Measurements from ENCODE around the gene FOXP4.

The FOXP4 gene

GRCh38 chr6:41599852-41600445 lies 53.8 kb downstream of the FOXP4 start:
- Histone ChIP-seq H3K4me3 (ENCODE audit: severe bottlenecking) (no peak overlapping the region), H3K27ac (ENCODE audit: poor library complexity, severe bottlenecking) (no peak overlapping the region), H3K27me3 (ENCODE audit: insufficient read depth, poor library complexity, severe bottlenecking) (no peaks in the 10 kb centered on the region), H3K4me1 (ENCODE audit: insufficient read depth, poor library complexity, severe bottlenecking) (no peaks in the 10 kb centered on the region), H3K36me3 (ENCODE audit: low read depth) (no peaks in the 10 kb centered on the region), H3K9me3 (ENCODE audit: severe bottlenecking) (no peaks in the 10 kb centered on the region)
- TF ChIP-seq CTCF (IDR thresholded peaks at IDR 0.05; ENCODE audit: poor library complexity, severe bottlenecking) = no peak
- DNase-seq (ENCODE audit: low spot score) = no peak
- ATAC-seq (ENCODE audit: low read depth) = no peak

- Histone ChIP-seq H3K36me3 (ENCODE audit: low read depth) (no peaks in the 10 kb centered on the region), H3K4me1 (ENCODE audit: insufficient read depth, poor library complexity, severe bottlenecking) (no peaks in the 10 kb centered on the region), H3K27ac (ENCODE audit: poor library complexity, severe bottlenecking) (no peak overlapping the region), H3K4me3 (ENCODE audit: severe bottlenecking) (no peak overlapping the region), H3K9me3 (ENCODE audit: severe bottlenecking) (no peaks in the 10 kb centered on the region), H3K27me3 (ENCODE audit: insufficient read depth, poor library complexity, severe bottlenecking) (no peaks in the 10 kb centered on the region)
- no peak for ATAC-seq (ENCODE audit: low read depth)
- no peak for DNase-seq (ENCODE audit: low spot score)
- TF ChIP-seq CTCF (IDR thresholded peaks at IDR 0.05; ENCODE audit: poor library complexity, severe bottlenecking) = no peak
Observed at GRCh38 chr6:41600499-41601247, 54.5 kb downstream of the FOXP4 start.

DNA sequence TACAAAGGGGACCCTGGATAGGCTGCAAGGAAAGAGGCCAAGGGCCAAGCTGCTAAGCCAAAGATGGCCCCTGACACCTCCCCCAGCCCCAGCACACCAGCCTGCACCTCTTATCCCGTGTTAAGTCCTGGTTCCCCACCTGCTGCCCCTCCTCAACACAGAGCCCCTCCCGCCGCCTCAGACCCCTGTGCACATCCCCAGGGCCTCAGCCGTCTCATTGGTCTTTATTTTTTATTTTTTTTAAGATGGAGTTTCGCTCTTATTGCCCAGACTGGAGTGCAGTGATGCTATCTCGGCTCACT lies 55.0 kb downstream of the FOXP4 start:
- H3K9me3 ChIP-seq (ENCODE audit: severe bottlenecking) = no peaks in the 10 kb centered on the region
- DNase-seq (ENCODE audit: low spot score) = no peak
- H3K4me3 ChIP-seq (ENCODE audit: severe bottlenecking) = no peak overlapping the region
- H3K27ac ChIP-seq (ENCODE audit: poor library complexity, severe bottlenecking) = no peak overlapping the region
- ATAC-seq (ENCODE audit: low read depth) = no peak
- TF ChIP-seq CTCF (IDR thresholded peaks at IDR 0.05; ENCODE audit: poor library complexity, severe bottlenecking) = no peak
- no peaks in the 10 kb centered on the region for H3K36me3 ChIP-seq (ENCODE audit: low read depth)
- H3K4me1 ChIP-seq (ENCODE audit: insufficient read depth, poor library complexity, severe bottlenecking) = no peaks in the 10 kb centered on the region
- H3K27me3 ChIP-seq (ENCODE audit: insufficient read depth, poor library complexity, severe bottlenecking) = no peaks in the 10 kb centered on the region

DNA sequence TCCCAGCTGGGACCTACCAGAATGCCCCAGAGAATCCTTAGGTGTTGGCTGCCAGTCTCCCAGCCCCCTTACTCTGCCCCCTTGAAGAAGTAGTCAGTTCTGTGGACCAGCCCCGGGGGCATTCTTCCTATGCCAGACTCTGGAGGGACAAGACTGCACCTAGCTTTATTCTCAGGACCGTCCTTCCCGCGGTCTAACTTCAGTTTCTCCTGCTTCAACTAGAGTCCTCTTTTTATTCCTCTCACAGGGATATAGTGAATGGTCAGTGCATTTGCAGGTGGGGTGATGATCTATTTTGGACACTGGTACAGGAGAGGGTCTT lies 56.2 kb downstream of the FOXP4 start:
- Histone ChIP-seq H3K36me3 (ENCODE audit: low read depth) (no peaks in the 10 kb centered on the region), H3K4me1 (ENCODE audit: insufficient read depth, poor library complexity, severe bottlenecking) (no peaks in the 10 kb centered on the region), H3K4me3 (ENCODE audit: severe bottlenecking) (no peak overlapping the region), H3K27me3 (ENCODE audit: insufficient read depth, poor library complexity, severe bottlenecking) (no peaks in the 10 kb centered on the region), H3K27ac (ENCODE audit: poor library complexity, severe bottlenecking) (no peak overlapping the region), H3K9me3 (ENCODE audit: severe bottlenecking) (no peaks in the 10 kb centered on the region)
- ATAC-seq (ENCODE audit: low read depth) = no peak
- no peak for DNase-seq (ENCODE audit: low spot score)
- TF ChIP-seq CTCF (IDR thresholded peaks at IDR 0.05; ENCODE audit: poor library complexity, severe bottlenecking) = no peak

DNA sequence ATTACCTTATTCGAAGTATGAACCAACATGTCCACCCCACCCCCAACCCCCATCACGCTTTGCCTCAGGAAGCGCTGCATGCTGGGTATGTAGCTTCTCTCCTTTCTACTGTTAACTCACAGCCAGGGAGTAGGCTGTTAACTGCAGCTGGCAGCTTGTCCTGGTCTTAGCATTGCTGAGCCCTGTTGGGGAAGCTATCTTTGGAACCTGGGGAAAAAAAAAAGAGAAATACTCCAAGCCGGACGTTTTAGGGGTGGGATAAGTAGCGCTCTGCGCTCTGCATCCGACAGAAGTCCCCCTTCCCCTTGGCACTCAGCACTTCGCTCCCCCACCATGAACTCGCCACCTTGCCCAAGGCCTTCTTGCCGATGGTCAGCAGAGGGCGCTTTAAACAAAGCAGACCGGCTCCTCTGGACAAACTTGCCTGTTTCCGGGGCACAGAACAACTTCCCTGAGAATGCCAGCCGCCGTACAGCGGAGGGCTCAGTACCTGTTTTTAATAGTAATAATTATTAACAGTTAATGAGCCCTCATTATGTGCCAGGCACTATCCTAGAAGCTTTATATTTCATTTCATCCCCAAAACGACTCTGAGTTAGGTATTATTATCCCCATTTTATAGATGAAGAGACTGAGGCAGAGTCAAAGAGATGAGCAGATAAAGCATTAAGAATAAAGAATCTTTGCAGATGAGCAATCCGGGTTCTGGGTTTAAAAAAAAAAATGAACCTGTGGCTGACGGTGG lies 56.9 kb downstream of the FOXP4 start:
- Histone ChIP-seq H3K27ac (ENCODE audit: poor library complexity, severe bottlenecking) (no peak overlapping the region), H3K4me3 (ENCODE audit: severe bottlenecking) (no peak overlapping the region)
- peak; percentile 78 for ATAC-seq (ENCODE audit: low read depth)

More for the DNA sequence above, 56.9 kb downstream of the FOXP4 start:
- no peaks in the 10 kb centered on the region for H3K27me3 ChIP-seq (ENCODE audit: insufficient read depth, poor library complexity, severe bottlenecking)
- H3K4me1 ChIP-seq (ENCODE audit: insufficient read depth, poor library complexity, severe bottlenecking) = no peaks in the 10 kb centered on the region
- no peaks in the 10 kb centered on the region for H3K9me3 ChIP-seq (ENCODE audit: severe bottlenecking)
- peak; percentile 94 for TF ChIP-seq CTCF (IDR thresholded peaks at IDR 0.05; ENCODE audit: poor library complexity, severe bottlenecking)
- peak; percentile 78 for DNase-seq (ENCODE audit: low spot score)
- no peaks in the 10 kb centered on the region for H3K36me3 ChIP-seq (ENCODE audit: low read depth)

All from RWPE2 (cell line).